H1 (cell line): Measurements from ENCODE around the gene CCDC107. TPM values are rescaled to one million over a fixed set of nuclear protein-coding genes. Genes with fewer than 3 reads are reported as not detected.

ENCODE experiments used
- CTCF ChIA-PET: fragments of 300-600 bp; sonication (Branson Sonifier 250); formaldehyde crosslinking; loops from one replicate; lab custom pipeline; 2021; ENCODE audit not compliant: partially characterized antibody; lab: Charles Lee
- POLR2A ChIA-PET: fragments of 300-600 bp; sonication (Branson Sonifier 250); formaldehyde crosslinking; loops from one replicate; lab custom pipeline; 2021; ENCODE audit warnings: inconsistent platforms; ENCODE audit not compliant: partially characterized antibody; lab: Charles Lee
- DNase-seq, 2 experiments: peaks; one replicate each; pipeline versions ENCODE4 v3.0.0 to v3.0.0-alpha.2; 2010 to 2022; ENCODE audit warnings: low spot score in 2 of 2, low read depth in 1 of 2, mixed read lengths in 1 of 2
- FAIRE-seq: peaks from 2 replicates; lab custom pipeline; 2011; peaks lifted over from hg19 to GRCh38; lab: Jason Lieb, UNC
- H2AFZ ChIP-seq: 2 replicates; pipeline ENCODE4 v1.8.1; 2012; ENCODE audit warnings: low read length, inconsistent platforms
- H2AK5ac ChIP-seq: 2 replicates; pipeline ENCODE4 v1.6.1; 2013; ENCODE audit warnings: low read depth, low read length
- H2BK120ac ChIP-seq: replicated peaks from 2 replicates; pipeline ENCODE3; 2013; ENCODE audit warnings: low read depth, low read length, inconsistent platforms
- H2BK12ac ChIP-seq: 2 replicates; pipeline ENCODE4 v1.6.1; 2013; ENCODE audit warnings: low read depth, low read length
- H2BK15ac ChIP-seq: 2 replicates; pipeline ENCODE4 v1.6.1; 2013; ENCODE audit warnings: low read length
- H2BK20ac ChIP-seq: 2 replicates; pipeline ENCODE4 v1.6.1; 2013; ENCODE audit warnings: low read length
- H2BK5ac ChIP-seq: 2 replicates; pipeline ENCODE4 v1.6.1; 2013; ENCODE audit warnings: low read depth, low read length
- H3K14ac ChIP-seq: 2 replicates; pipeline ENCODE4 v1.6.1; 2013; ENCODE audit warnings: inconsistent platforms; ENCODE audit not compliant: insufficient read length
- H3K18ac ChIP-seq: 2 replicates; pipeline ENCODE4 v1.6.1; 2013; ENCODE audit warnings: low read length; ENCODE audit errors: extremely low read depth
- H3K23ac ChIP-seq: 2 replicates; pipeline ENCODE4 v1.6.1; 2013; ENCODE audit warnings: inconsistent platforms; ENCODE audit not compliant: insufficient read length
- H3K23me2 ChIP-seq: 2 replicates; pipeline ENCODE4 v1.6.1; 2013; ENCODE audit warnings: low read depth, low read length
- H3K27ac ChIP-seq: 2 replicates; pipeline ENCODE4 v1.6.1; 2011; ENCODE audit warnings: low read depth, low read length, inconsistent platforms
- H3K27me3 ChIP-seq, 4 experiments: replicated peaks in 1 of 4; 1 replicate in 1 of 4; 2 replicates in 3 of 4; pipeline versions ENCODE4 v1.6.1 to v1.8.1; 2011 to 2013; ENCODE audit warnings: low read length in 3 of 4, mild to moderate bottlenecking in 3 of 4, inconsistent platforms in 2 of 4, mixed read lengths in 2 of 4, moderate library complexity in 1 of 4; ENCODE audit not compliant: control insufficient read depth in 3 of 4, insufficient read depth in 3 of 4; ENCODE audit errors: extremely low read depth in 1 of 4
- H3K36me3 ChIP-seq, 4 experiments: 2 replicates each; pipeline versions ENCODE4 v1.6.1 to v1.8.1; 2011 to 2013; ENCODE audit warnings: mild to moderate bottlenecking in 4 of 4, low read length in 3 of 4, moderate library complexity in 2 of 4, control low read depth in 1 of 4, inconsistent platforms in 1 of 4; ENCODE audit not compliant: insufficient read depth in 4 of 4, control insufficient read depth in 2 of 4
- H3K4ac ChIP-seq: replicated peaks from 2 replicates; pipeline ENCODE3; 2013; ENCODE audit warnings: low read length, low read depth, mixed read lengths, inconsistent platforms; ENCODE audit not compliant: insufficient read length
- H3K4me1 ChIP-seq, 4 experiments: replicated peaks in 1 of 4; 1 replicate in 1 of 4; 2 replicates in 3 of 4; pipeline versions ENCODE4 v1.6.1 to v1.8.1; 2011 to 2013; ENCODE audit warnings: low read length in 3 of 4, inconsistent platforms in 2 of 4, mixed read lengths in 1 of 4; ENCODE audit not compliant: insufficient read depth in 4 of 4, control insufficient read depth in 3 of 4
- H3K4me2 ChIP-seq, 2 experiments: 2 replicates each; pipeline versions ENCODE4 v1.6.1 to v1.8.1; 2011 to 2013; ENCODE audit warnings: low read depth in 2 of 2, low read length in 2 of 2, control low read depth in 1 of 2, inconsistent platforms in 1 of 2, mild to moderate bottlenecking in 1 of 2; ENCODE audit not compliant: insufficient read depth in 1 of 2
- H3K4me3 ChIP-seq, 4 experiments: fragments of 200-600, 300-600 bp in 1 of 4; sonication (generic), shearing (Covaris generic), sonication (Bioruptor Twin) in 1 of 4; 2 replicates each; pipeline versions ENCODE4 v1.5.1 to v1.8.1; 2011 to 2016; ENCODE audit warnings: low read length in 4 of 4, low read depth in 3 of 4, control low read depth in 2 of 4, inconsistent platforms in 2 of 4, mild to moderate bottlenecking in 2 of 4, mixed read lengths in 1 of 4, moderate library complexity in 1 of 4; ENCODE audit not compliant: insufficient read depth in 2 of 4; ENCODE audit errors: extremely low read depth in 1 of 4
- H3K56ac ChIP-seq: replicated peaks from 2 replicates; pipeline ENCODE3; 2013; ENCODE audit warnings: low read depth, mild to moderate bottlenecking, mixed read lengths, low read length, inconsistent platforms; ENCODE audit not compliant: insufficient read length
- H3K79me1 ChIP-seq: 2 replicates; pipeline ENCODE4 v1.6.1; 2013; ENCODE audit warnings: low read depth, low read length, control low read depth
- H3K79me2 ChIP-seq, 2 experiments: 2 replicates each; pipeline versions ENCODE4 v1.6.1 to v1.8.1; 2012 to 2013; ENCODE audit warnings: low read length in 2 of 2, mild to moderate bottlenecking in 2 of 2, inconsistent platforms in 1 of 2; ENCODE audit not compliant: insufficient read depth in 2 of 2, control insufficient read depth in 1 of 2
- H3K9ac ChIP-seq, 4 experiments: replicated peaks in 1 of 4; 1 replicate in 1 of 4; 2 replicates in 3 of 4; pipeline versions ENCODE4 v1.6.1 to v1.8.1; 2011 to 2013; ENCODE audit warnings: low read depth in 3 of 4, low read length in 3 of 4, control low read depth in 2 of 4, mild to moderate bottlenecking in 2 of 4, moderate library complexity in 2 of 4, inconsistent platforms in 1 of 4; ENCODE audit errors: extremely low read depth in 1 of 4
- H3K9me3 ChIP-seq, 2 experiments: 2 replicates each; pipeline versions ENCODE4 v1.6.1 to v1.8.1; 2012 to 2013; ENCODE audit warnings: mild to moderate bottlenecking in 2 of 2, moderate library complexity in 2 of 2, control low read depth in 1 of 2, inconsistent platforms in 1 of 2, low read depth in 1 of 2, low read length in 1 of 2, mixed read lengths in 1 of 2; ENCODE audit not compliant: insufficient read depth in 2 of 2
- H4K20me1 ChIP-seq, 2 experiments: replicated peaks in 1 of 2; 2 replicates each; pipeline versions ENCODE3 to v1.8.1; 2011 to 2013; ENCODE audit warnings: inconsistent platforms in 2 of 2, low read length in 2 of 2, mild to moderate bottlenecking in 1 of 2; ENCODE audit not compliant: insufficient read depth in 2 of 2, control insufficient read depth in 1 of 2
- H4K5ac ChIP-seq: 2 replicates; pipeline ENCODE4 v1.6.1; 2013; ENCODE audit warnings: low read length, low read depth, mixed read lengths, inconsistent platforms; ENCODE audit not compliant: insufficient read length
- H4K8ac ChIP-seq: 2 replicates; pipeline ENCODE4 v1.8.0; 2013; ENCODE audit warnings: mild to moderate bottlenecking, moderate library complexity, low read length, inconsistent platforms; ENCODE audit not compliant: insufficient read depth; ENCODE audit errors: extremely low read depth
- H4K91ac ChIP-seq: replicated peaks from 2 replicates; pipeline ENCODE3; 2013; ENCODE audit warnings: low read length, mixed read lengths, inconsistent platforms; ENCODE audit not compliant: insufficient read length
- BRCA1 ChIP-seq: IDR thresholded peaks from 2 replicates; pipeline ENCODE4 v1.6.1; 2012; ENCODE audit warnings: low read depth, low read length, improper control_type of control experiment
- HDAC6 ChIP-seq: IDR thresholded peaks from one replicate; pipeline ENCODE4 v1.7.1; 2012; ENCODE audit warnings: low read depth, mild to moderate bottlenecking, inconsistent platforms, low read length, moderate library complexity
- POLR2A ChIP-seq, 2 experiments: IDR thresholded peaks; 1 replicate in 1 of 2; 2 replicates in 1 of 2; pipeline ENCODE4 v1.6.1; 2011; ENCODE audit warnings: low read depth in 2 of 2, low read length in 2 of 2, mild to moderate bottlenecking in 2 of 2; ENCODE audit errors: control extremely low read depth in 1 of 2
- SAP30 ChIP-seq: fragments of 300-600 bp; sonication (generic); IDR thresholded peaks from 2 replicates; pipeline ENCODE4 v1.7.1; 2012; ENCODE audit warnings: low read length, moderate library complexity, mild to moderate bottlenecking, inconsistent platforms; ENCODE audit not compliant: insufficient read depth, insufficient replicate concordance
- TCF12 ChIP-seq: IDR thresholded peaks from 2 replicates; pipeline ENCODE4 v1.6.1; 2011; ENCODE audit warnings: low read depth, mild to moderate bottlenecking, low read length
- YY1 ChIP-seq: IDR thresholded peaks from 2 replicates; pipeline ENCODE4 v1.6.1; 2011; ENCODE audit warnings: low read depth, mild to moderate bottlenecking, low read length
- WGBS, 2 experiments: shearing (Covaris generic) in 1 of 2; methylation state at CpG; one replicate each; pipeline versions ENCODE4 v1.1.6 to v1.1.7; 2013 to 2015; ENCODE audit warnings: low lambda C conversion rate in 2 of 2, mixed read lengths in 2 of 2, inconsistent platforms in 1 of 2, low coverage in 1 of 2, missing lambda C conversion rate in 1 of 2; ENCODE audit not compliant: insufficient replicate concordance in 2 of 2, insufficient coverage in 1 of 2, insufficient read length in 1 of 2; ENCODE audit errors: extremely low coverage in 1 of 2, missing lambda C conversion rate in 1 of 2; 5-methylcytosine and 5-hydroxymethylcytosine counted together
- polyA plus RNA-seq, 7 experiments: library from polyadenylated mRNA; depleted of rRNA in 3 of 7; stranded (reverse) in 5 of 7; unstranded in 2 of 7; fragments of >200 nt in 5 of 7; fragments of 200-250 nt in 2 of 7; gene quantifications; 1 replicate in 5 of 7; 2 replicates in 1 of 7; 4 replicates in 1 of 7; pipeline versions ENCODE4 v1.2.1 to v1.2.3, GENCODE V29; 2011 to 2013; ENCODE audit warnings: missing spikeins in 2 of 7, mixed read lengths in 2 of 7
- total RNA-seq: library from RNA; stranded (reverse); fragmentation: NEBNext Ultra II Directional; extraction: Animal tissue kit (Norgen Biotek cat#: 25700); gene quantifications from 2 replicates; pipeline ENCODE4 v1.2.1, GENCODE V29; 2021

CCDC107 gene
- total and polyA plus RNA-seq, 2 of the 8 experiments (the other 6 are each of a cell fraction or from before 2014, with no cell fraction given), result 8.2 to 9.0 TPM

DNA sequence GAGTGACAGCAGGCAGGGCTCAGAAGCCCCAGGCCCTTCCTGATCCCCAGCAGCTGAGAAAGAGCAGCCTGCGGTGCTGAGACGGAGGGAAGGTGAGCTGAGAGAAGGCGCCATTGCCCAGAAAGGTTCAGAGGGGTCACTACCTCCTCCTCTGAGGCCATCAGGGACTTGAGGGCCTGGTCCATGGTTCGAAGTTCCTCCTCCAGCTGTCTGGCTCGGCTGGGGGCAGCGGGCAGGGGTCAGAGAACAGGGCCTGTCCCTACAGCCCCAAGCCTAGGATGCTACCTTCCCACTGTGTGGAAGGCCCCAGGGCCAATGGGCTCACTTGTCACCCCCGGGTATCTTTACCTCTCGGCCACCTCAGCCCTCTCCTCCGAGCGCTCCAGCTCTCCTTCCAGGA, 26.8 kb downstream of the CCDC107 start:
- Histone ChIP-seq H3K27me3 (no peaks in the 10 kb centered on the region), H3K4me3 (no peak overlapping the region), H3K23me2 (peaks cover 5% of the 10 kb centered on the region; the same call in 1 of the 2 replicates), H3K18ac (no peak overlapping the region), H3K9me3 (no peaks in the 10 kb centered on the region), H4K8ac (no peak overlapping the region), H3K14ac (no peak overlapping the region), H4K91ac (no peak overlapping the region), H4K5ac (no peak overlapping the region), H3K79me1 (peaks cover 2% of the 10 kb centered on the region; the same call in 1 of the 2 replicates), H3K9ac (no peak overlapping the region), H3K4me1 (peaks cover 6 to 22% (median 10%) of the 10 kb centered on the region in 4 experiments; a peak in 6 of 7 replicates), H2AK5ac (no peak overlapping the region), H2BK15ac (no peak overlapping the region), H2BK5ac (no peak overlapping the region), H3K79me2 (peaks cover 0 to 21% of the 10 kb centered on the region in 2 experiments; a peak in 2 of 4 replicates), H3K4ac (no peak overlapping the region), H2BK120ac (no peak overlapping the region), H3K27ac (no peak overlapping the region), H3K23ac (no peak overlapping the region), H2BK20ac (no peak overlapping the region), H3K56ac (no peak overlapping the region), H2BK12ac (no peak overlapping the region), H2AFZ (no peak overlapping the region), H3K4me2 (no peak overlapping the region), H3K36me3 (peaks cover 14 to 46% (median 33%) of the 10 kb centered on the region in 4 experiments), H4K20me1 (peaks cover 10 to 12% of the 10 kb centered on the region in 2 experiments)
- no peak for FAIRE-seq
- CTCF ChIA-PET, result interaction anchor here (0.6 to 3.5 kb wide), 5 partner anchors 10 to 41 kb away, joined by 3 to 25 read pairs (median 7); no protein-coding TSS in a partner anchor
- TF ChIP-seq HDAC6, result no peak
- no peak for TF ChIP-seq TCF12
- TF ChIP-seq SAP30, result no peak
- TF ChIP-seq POLR2A (IDR thresholded peaks at IDR 0.05; ENCODE audit: control extremely low read depth in 1 of 2, low read depth in 2 of 2, low read length in 2 of 2), result 0 out of 3 replicates have a peak, but pooled peaks of 1 of the 2 experiments have one; percentile 20
- TF ChIP-seq BRCA1, result no peak
- no peak for TF ChIP-seq YY1
- WGBS, 2 experiments, result 91% methylated on average over 10 of the region's 10 CpGs; no CpG with 5 or more reads in 1 of the 2 experiments
- POLR2A ChIA-PET, result interaction anchor here (0.8 to 8.4 kb wide), 8 partner anchors 9 to 41 kb away, joined by 3 to 55 read pairs (median 6); partner anchors contain the start of genes ARHGEF39, CCDC107 and RMRP
- DNase-seq, result no peak
